Activated CD4-positive, alpha-beta T cell treated with anti-CD3 and anti-CD28 coated beads, Interleukin-2, amount 50 U/mL, for 4 hours (primary cell): ENCODE data around the gene INCENP.
"Not testable (repeated sequence)": the region's sequence is repeated elsewhere in the genome, so short reads cannot be mapped to it uniquely, and the experiment has no call there.

Experiments
- DNase-seq, 2 experiments: peaks; one replicate each; pipeline ENCODE4 v3.0.0-alpha.2; 2020

INCENP gene

DNA sequence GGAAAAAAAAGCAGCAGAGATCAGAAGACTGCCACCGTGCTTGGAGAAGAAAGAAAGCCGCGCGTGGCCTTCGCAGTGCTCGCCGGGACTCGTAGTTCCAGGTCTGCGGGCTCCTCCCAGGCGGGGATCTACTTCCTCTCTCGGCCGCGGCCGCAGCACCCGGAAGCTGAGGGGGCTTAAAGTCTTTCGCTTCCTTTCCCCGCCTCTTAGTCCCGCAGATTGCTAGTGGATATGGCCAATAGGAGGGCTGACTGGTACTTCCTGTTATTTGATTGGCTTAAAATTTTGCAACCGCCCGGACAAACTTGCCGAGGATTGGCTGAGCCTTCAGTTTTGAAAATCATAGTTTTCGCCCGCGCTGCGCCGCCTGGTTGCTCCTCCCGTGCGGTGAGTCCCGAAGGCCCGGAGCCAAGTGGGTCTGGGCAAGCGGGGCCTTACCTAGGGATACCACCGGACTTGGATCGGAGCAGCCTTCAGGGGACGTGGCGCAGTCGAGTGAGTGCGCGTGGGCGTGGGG, at the start of gene INCENP:
TSS of gene INCENP (plus strand) at position 343 of the 517 bp plus-strand sequence. CDS start 4,151 bp downstream, outside the sequence.
- peak; percentile 92 to 93 for DNase-seq

DNA sequence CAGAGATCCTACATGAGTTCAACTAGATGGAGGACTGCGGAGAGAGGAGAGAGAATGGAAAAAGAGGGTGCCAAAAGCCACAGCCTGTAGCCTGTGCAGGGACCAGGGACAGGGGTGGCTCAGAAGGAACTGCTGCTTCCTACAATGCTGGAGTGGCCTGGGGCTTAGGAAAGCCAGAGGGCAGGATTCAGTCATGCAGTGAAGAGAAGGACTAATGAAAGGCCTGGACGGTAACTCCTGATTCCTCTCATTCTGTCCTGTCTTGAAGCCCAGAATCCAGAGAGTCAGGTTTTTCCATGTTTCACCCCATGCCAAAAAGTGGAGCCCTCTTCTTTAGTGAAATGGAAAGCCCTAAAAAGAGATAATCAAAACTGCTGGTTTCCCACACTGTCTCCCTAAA, 48.4 kb upstream of the INCENP start:
- no peak for DNase-seq

DNA sequence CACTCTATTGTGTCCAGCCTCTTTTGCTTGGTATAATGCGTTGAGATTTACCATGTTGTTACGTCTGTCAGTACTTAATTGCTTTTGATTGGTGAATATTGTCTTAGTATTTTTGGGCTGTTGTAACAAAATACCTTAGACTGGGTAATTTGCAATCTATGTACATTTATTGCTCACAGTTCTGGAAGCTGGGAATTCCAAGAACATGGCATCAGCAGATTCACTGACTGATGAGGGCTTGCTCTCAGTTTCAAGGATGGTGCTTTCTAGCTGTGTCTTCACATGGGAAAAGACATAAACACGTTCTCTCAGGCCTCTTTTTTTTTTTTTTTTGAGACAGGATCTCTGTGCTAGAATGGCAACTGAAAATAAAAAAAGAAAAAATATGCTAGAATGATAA, 46.7 kb upstream of the INCENP start:
- DNase-seq, result no peak

DNA sequence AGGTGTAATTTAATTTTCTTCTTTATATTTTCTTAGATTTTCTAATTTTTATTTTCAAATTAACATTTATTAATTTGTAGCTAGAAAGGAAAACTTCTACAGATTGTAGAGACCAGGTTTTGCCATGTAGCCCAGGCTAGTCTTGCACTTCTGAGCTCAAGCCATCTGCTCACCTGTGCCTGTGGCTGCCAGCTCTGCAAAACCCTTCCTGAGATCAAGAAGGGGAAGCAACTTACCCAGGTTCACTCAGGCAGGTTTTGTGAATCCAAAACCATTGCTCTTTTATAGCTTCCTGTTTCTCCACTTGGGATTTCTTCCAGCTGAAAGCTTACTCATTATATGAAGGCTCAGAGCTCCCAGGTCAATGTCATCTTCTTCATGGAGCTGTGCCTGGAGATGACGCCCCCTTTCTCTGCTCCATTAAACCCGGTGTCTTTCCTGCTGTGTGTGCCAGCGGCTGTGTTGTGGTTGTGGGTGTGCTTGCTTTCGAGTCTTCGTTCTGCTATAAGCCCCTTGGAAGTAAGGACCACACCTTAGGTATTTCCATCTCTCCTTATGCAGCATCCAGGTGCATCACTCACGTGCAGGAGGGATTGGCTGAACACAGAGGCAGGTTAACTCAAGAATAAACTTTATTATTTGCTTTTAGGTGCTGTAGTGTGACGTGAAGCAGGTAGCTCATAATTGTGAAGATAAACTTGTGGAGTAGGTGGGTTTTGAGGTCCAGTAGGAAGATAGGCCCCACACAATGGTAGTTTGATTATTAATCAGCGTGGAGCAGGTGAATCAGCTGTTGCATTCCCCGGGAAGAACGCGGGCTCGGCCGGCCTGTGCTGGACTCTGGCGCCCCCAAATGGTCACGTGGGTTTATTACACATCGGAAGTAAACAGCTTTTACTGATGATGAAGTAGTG, 42.2 kb upstream of the INCENP start:
- peak; percentile 78 to 83 for DNase-seq

DNA sequence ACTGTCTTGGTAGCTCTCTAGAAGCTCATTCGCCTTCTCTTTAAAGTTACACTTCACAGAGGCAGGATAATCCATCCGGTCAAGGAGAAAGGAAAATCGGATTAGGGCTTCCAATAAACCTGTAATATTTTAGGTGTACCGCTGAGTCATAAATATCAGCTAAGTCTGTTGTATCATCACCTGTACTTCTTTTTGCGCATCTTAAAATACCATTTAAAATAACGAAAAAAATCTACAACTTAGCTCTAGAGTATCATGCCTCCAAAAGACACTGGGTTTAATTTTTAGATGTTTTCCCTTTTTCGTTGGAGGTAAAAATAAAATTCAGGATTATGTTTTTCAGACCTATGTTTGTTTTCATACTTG, 41.5 kb upstream of the INCENP start:
- no peak for DNase-seq

DNA sequence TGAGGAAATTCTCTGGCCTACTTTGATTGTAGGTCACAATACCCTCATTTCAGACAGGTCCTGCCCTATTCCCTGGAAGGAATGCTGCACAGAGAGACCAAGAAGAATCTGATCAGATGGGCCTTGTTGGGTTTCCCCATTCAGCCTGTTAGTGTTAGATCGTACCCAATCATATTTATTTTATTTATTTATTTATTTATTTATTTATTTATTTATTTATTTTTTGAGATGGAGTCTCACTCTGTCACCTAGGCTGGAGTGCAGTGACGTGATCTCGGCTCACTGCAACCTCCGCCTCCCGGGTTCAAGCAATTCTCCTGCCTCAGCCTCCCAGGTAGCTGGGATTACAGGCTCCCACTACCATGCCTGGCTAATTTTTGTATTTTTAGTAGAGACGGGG, 39.0 kb upstream of the INCENP start:
- DNase-seq, result not testable (repeated sequence)

DNA sequence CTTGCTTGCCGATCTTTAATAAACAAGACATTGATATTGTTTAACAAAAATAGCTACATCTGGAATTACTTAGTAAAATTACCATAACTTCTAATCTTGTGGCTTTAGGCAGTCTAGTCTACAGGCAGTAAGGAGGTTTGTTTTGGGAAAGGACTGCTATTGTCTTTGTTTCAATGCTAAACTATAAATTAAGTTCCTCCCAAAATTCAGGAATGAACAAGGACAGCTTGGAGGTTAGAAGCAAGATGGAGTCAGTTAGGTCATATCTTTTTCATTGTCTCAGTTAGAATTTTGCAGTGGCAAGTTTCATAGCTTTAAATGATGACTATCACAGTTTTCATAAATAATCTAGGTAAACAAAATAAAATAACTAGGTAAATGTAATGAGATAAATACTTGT, 36.1 kb upstream of the INCENP start:
- no peak for DNase-seq

DNA sequence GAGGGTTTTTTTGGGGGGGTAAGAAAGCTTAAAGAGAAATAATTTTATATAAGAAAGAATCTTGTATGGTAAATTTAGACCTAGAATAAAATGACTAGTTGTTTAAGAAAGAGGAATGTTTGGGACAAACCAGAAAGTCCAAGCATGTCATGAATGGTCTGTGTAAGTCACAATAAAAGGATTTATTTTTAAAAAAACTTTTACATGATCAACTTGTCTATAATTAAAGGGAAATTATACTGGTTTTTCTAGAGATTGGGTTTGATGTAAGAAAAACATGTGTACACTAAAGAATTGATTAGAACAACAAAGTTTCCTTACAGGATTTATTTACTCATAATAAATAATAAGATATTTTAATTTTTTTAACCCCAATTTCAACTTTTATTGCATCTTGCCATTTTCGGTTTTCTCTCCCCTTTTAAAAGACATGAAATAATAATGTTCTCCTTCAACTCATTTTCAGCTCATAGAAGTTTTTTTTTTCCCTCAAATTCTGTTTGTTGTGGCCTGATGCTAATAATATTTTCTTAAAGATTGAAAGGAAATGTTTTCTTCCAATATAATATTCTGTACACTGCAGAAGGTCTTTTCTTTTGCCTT, 35.4 kb upstream of the INCENP start:
- DNase-seq, result no peak

DNA sequence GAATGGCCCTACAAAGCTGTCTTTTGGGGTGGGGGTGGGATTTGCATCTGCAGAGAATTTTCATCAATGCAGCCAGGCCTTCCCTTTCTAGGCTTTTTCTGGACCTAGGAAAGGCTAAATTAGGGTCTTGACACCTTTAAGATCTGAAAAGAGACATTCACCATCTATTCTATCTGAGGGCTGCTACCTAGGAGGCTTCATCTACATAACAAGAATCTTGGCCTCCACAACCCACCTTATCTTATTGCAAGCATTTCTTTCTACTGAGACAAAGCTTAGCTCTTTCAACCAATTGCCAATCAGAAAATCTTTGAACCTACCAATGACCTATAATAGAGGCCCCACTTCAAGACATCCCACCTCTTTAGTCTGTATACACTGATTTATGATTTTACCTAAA, 20.7 kb upstream of the INCENP start:
- no peak for DNase-seq

DNA sequence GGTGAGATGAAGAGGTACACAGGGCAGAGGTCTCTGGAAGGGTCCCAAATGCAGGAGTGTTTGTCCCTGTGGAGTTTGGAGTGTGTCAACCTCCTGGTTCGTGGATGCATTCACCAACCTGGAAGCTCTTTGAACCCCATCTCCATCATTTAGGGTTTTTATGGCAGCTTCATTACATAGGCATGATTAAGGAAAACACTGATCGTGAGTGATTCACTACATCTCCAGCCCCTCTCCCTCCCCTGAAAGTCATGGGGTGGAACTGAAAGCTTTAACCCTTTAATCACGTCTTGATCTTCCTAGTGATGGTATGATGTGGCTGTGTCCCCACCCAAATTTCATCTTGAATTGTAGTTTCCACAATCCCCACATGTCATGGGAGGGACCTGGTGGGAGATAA, 19.8 kb upstream of the INCENP start:
- no peak for DNase-seq

DNA sequence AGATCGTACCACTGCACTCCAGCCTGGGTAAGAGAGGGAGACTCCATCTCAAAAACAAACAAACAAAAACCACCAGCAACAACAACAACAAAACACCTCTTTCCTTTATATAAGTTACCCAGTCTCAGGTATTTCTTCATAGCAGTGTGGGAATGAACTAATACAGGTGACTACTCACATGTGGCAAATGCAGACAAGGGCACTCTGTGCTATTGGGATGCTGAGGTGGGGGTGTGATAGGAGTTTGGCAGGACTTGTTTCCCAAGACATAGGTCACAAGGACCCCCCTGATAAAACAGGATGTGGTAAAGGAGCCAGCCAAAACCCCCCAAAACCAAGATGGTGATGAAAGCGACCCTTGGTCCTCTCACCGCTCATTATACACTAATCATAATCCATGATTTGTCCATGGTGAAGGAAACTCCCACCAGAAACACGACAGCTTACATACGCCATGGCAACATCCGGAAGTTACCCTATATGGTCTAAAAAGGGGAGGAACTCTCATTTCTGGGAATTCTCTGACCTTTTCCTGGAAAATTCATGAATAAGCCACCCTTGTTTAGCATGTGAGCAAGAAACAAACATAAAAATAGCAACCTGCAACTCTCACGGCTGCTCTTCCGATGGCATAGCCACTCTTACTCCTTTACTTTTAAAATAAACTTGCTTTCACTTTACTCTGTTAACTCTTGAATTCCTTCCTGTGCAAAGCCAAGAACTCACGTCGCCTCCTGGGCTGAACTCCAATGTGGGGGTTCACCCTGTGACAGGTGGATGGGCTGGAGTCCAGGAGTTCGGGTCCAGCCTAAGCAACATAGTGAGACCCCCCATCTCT, 18.8 kb upstream of the INCENP start:
- DNase-seq, result no peak

DNA sequence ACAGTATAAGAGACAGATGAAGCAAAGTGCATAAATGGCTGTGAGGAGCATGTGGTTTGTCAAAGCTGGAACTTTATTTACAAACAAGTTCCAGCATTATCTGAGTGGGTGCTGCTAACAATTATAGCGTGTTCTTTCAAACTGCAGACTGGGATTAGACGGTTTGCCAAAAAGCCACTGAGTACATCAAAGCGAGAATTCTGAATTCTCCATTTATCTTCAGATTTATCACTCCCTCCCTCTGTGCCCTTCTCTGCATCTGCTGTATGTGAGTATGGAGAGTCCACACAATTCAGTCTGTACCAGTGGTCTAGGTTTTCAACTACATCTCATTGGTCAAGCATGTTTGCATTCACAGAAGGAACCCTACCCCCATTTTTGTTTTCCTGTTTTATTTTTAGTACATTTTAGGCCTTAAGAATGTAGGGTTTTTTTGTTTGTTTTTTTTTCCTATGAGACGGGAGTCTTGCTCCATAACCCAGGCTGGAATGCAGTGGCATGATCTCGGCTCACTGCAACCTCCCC, 18.1 kb upstream of the INCENP start:
- no peak for DNase-seq

DNA sequence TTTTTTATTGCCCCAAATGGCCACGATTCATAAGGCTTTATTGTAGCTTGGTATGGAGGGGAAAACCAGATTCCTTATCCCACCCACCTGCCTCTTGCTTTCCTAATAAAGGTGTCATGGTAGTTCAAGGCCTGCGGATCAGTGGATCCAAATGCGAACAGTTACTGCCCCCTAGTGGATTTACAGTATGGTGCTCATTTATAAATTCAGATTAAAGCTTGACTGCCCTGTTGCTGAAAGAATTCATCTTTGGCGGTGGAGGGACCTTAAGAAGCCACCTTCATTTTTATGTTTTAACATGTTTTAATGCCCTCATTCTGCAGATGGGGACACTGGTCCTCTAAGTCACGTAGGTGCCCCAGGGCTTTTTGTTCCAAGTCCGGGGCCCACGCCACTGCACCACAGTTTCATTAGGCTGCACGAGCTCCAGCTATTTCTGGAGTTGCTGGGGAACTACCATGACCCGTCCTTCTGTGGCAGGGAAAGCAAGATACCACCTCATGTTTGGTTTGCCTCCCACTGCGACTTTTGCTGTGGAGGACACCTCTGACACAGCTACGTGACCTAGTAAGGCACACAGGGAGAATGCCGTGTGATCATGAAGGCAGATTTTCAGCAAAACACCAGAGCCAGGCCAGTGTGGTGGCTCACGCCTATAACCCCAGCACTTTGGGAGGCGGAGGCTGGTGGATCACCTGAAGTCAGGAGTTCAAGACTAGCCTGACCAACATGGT, 15.6 kb upstream of the INCENP start:
- DNase-seq, result peak in 1 of 2 experiments; percentile 15

DNA sequence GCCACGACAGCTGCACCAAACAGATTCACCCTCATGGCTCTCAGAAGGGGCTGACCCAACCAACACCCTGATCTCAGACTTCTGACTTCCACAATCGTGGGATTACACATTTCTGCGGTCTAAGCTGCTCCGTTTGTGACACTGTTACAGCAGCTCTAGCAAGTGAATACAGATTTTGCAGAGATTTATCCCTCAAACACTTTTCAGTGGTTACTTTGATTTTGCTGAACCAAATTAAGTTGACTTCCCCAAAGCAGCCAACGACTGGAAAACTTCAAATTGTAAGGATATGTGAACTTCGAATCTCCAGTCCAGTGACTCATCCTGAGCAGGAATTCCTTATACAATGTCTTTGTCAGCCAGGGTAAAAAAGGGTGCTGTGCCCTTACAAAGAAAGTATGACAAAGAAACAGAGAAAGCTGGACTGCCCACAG, 14.8 kb upstream of the INCENP start:
- no peak for DNase-seq

DNA sequence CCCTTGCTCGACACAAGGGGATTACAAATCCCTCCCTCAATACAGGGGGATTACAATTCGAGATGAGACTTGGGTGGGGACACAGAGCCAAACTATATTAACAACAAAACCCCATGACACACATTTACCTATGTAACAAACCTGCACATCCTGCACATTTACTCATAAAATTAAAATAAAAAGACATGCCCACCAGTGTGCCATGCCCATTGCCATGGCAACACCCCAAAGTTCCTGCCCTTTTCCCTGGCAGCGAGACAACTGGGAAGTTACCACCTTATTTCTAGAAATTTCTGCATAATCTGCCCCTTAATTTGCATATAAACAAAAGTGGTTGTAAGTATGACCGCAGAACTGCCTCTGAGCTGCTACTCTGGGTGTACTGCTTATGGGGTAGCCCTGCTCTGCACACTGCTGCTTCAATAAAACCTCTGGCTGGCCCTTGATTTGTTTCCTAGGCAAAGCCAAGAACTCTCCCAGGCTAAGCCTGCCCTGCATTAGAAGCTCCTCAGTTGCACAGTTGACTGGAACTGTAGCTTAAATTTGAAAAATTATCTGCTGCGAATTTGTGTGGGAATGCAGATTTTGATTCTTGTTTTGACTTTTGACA, 8.6 kb upstream of the INCENP start:
- DNase-seq, result no peak

DNA sequence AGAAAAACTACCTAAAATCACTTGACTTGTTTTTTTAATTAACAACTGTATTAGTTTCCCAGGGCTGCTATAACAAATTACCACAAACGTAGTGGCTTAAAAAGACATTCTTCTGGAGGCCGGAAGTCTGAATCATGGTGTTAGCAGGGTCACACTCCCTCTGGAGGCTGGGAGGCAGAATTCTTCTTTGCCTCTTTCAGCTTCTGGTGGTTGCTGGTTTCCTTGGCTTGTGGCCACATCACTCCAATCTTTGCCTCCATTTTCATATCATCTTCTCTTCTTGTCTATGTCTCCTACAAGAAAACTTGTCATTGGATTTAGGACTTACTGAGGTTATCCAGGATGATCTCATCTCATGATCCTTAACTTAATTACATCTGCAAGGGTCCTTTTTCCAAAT, 7.4 kb upstream of the INCENP start:
- DNase-seq, result no peak

DNA sequence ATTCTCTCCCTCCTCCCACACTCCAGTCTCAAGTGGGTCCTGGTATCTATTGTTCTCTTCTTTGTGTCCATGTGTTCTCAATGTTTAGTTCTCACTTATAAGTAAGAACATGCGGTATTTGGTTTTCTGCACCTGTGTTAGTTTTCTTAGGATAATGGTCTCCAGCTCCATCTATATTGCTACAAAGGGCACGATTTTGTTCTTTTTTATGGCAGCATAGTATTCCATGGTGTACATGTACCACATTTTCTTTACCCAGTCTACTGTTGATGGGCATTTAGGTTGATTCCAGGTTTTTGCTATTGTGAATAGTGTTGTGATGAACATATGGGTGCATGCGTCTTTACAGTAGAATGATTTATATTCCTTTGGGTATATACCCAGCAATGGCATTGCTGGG, 4.2 kb upstream of the INCENP start:
- DNase-seq, result no peak

DNA sequence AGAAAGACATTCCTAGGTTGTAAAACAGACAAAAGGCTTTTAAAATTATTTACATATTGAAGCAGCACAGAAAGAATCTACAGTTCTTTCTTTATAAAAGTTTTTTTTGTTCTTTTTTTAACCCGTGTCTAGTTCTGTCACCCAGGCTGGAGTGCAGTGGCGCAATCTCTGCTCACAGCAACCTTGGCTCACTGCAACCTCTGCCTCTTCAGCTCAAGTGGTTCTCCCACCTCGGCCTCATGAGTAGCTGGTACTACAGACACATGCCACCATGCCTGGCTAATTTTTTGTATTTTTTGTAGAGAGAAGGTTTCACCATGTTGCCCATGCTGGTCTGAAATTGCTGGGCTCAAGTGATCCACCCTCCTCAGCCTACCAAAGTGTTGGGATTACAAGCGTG, 3.8 kb upstream of the INCENP start:
- no peak for DNase-seq

DNA sequence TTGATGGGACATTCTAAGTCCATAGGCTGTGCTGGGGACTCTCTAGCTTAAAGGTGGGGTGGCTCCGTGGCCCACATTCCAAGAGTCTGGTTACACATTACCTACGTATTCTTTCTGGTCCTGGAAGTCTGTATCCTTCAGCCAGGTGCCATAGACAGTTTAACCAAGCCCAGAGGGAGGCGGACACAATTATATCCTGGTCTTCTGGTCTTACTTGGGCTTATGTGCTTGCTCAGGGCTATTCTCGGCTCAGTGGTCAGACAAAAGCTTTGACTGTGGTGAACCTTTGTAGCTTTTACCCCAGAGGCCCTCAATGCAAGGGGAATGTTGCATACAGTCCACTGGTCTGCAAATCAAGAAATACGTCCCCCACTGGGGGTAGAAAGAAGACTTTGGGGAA, 3.4 kb upstream of the INCENP start:
- DNase-seq, result no peak

DNA sequence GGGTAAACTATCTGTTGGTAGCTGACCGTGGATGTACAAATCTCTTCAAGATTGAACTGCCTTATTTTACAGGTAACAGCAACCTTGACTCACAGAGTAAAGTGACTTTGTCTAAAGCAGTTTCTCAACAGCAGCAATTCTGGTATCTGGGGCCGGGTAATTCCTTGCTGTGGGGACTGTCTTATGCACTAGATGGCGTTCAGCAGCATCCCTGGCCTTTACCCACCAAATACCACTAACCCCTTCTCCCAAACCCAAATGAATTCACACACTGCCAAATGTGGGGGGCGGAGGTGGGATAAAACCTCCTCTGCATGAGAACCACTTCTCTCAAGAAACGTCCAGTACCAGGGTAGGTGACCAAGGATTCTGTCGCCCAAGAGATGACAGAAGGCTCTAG, 1.7 kb upstream of the INCENP start:
- no peak for DNase-seq

DNA sequence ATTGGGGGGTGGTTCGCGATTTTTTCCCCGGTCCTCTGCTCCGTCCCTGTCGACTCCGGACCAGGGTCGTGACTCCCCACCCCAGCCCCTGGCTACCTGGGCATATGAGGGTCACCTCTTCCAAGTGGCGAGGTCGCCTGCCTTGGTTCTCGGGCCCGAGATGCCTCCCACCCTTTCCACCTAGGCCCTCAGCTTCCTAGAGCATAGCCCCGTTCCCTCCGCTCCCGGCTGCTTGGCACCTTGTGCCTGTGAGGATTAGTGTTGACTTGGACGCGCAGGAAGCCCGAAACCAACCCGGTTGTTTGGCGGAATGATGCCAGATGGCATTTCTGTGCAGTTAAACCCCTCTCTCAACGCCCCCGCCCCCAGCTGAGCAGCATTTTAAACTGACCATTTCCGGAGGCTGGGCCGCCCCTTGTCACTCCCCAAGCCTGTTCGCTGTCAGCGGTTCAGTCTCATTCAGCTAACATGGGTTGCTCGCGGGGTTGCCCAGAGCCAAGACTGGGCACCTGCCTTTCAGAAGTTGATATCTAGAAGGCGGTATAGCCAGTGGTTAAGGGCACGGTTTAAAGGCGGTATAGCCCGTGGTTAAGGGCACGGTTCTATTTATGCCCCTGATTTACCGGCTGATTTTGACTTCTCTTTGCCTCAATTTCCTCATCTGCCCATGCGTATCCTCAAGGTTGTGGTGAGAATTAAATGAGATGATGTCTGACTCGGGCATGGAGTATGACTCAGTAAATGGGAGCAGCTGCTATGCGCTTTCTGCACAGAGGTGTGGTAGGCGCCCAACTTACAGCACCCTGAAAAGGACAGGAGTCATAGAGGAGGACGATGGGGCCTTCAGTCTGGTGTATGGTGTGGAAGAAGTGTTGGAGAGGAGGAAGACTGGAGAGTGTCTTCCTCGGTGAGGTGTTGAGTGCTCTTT, 639 bp downstream of the INCENP start:
- DNase-seq, result no peak
